Epithelial cell of proximal tubule (primary cell): ENCODE results near the gene NAA16. TPM values are rescaled to one million over a fixed set of nuclear protein-coding genes. Genes with fewer than 3 reads are reported as not detected.

ENCODE experiments used
- DNase-seq: peaks from one replicate; pipeline ENCODE4 v3.0.0-alpha.2; 2011; ENCODE audit warnings: low read depth
- H3K4me3 ChIP-seq: 2 replicates; pipeline ENCODE4 v1.5.1; 2011; ENCODE audit warnings: low read depth, mild to moderate bottlenecking, low read length
- CTCF ChIP-seq: conservative IDR thresholded peaks from 2 replicates; pipeline ENCODE4 v1.5.1; 2012; ENCODE audit warnings: low read depth, mild to moderate bottlenecking, low read length
- total RNA-seq: library from RNA; depleted of rRNA; stranded (reverse); fragments of >200 nt; gene quantifications from 2 replicates; pipeline ENCODE4 v1.2.3, GENCODE V29; 2015

Gene NAA16
- total RNA-seq, 1 donor from 2014 or later = 9.6 TPM

- no peak for TF ChIP-seq CTCF
- DNase-seq = no peak
- H3K4me3 ChIP-seq = no peak overlapping the region
Observed at GRCh38 chr13:41426047-41426446, 115.0 kb downstream of the NAA16 start.

Other genes starting within 250 kb of the NAA16 start
- gene WBP4, start 249.8 kb upstream of the NAA16 start, total RNA-seq = 9.8 and 17.9 TPM in 2 replicates
- gene KBTBD6, start 178.5 kb upstream of the NAA16 start, total RNA-seq = 5.6 and 8.3 TPM in 2 replicates
- 1.4 and 2.8 TPM in 2 replicates for gene KBTBD7, start 116.7 kb upstream of the NAA16 start, total RNA-seq
- gene MTRF1, start 47.7 kb upstream of the NAA16 start, total RNA-seq = 6.9 and 8.3 TPM in 2 replicates
- 8.4 and 9.7 TPM in 2 replicates for gene RGCC, start 146.3 kb downstream of the NAA16 start, total RNA-seq